Urinary bladder (tissue), 4 donors: ENCODE measurements around the gene USP30. TPM values are rescaled to one million over a fixed set of nuclear protein-coding genes. Genes with fewer than 3 reads are reported as not detected.
"Not testable (repeated sequence)": the region's sequence is repeated elsewhere in the genome, so short reads cannot be mapped to it uniquely, and the experiment has no call there.

ENCODE experiments used
- DNase-seq: peaks from one replicate; pipeline ENCODE4 v3.0.0-alpha.2; 2015; ENCODE audit errors: extremely low spot score
- H3K27ac ChIP-seq: one replicate; pipeline ENCODE4 v1.5.1; 2013; ENCODE audit warnings: low read depth, mild to moderate bottlenecking, moderate library complexity
- H3K36me3 ChIP-seq: one replicate; pipeline ENCODE4 v1.6.1; 2013; ENCODE audit warnings: mild to moderate bottlenecking, moderate library complexity; ENCODE audit not compliant: insufficient read depth
- H3K4me1 ChIP-seq: one replicate; pipeline ENCODE4 v1.6.1; 2013; ENCODE audit warnings: mild to moderate bottlenecking, moderate library complexity; ENCODE audit not compliant: insufficient read depth
- H3K4me3 ChIP-seq: one replicate; pipeline ENCODE4 v1.5.1; 2013; ENCODE audit warnings: low read depth, low read length
- WGBS: extraction: QIAGEN DNeasy Blood & Tissue Kit; methylation state at CpG from one replicate; pipeline ENCODE4 v1.1.7; 2013; 5-methylcytosine and 5-hydroxymethylcytosine counted together
- polyA plus RNA-seq: library from polyadenylated mRNA; stranded (reverse); fragments of 200-250 nt; gene quantifications from one replicate; pipeline ENCODE4 v1.2.3, GENCODE V29; 2013
- total RNA-seq: library from RNA; depleted of rRNA; stranded (reverse); fragments of >200 nt; gene quantifications from one replicate; pipeline ENCODE4 v1.2.3, GENCODE V29; 2014
- donor health status: healthy with polysubstance abuse.
- donor health status: healthy.

USP30 gene, protein sequence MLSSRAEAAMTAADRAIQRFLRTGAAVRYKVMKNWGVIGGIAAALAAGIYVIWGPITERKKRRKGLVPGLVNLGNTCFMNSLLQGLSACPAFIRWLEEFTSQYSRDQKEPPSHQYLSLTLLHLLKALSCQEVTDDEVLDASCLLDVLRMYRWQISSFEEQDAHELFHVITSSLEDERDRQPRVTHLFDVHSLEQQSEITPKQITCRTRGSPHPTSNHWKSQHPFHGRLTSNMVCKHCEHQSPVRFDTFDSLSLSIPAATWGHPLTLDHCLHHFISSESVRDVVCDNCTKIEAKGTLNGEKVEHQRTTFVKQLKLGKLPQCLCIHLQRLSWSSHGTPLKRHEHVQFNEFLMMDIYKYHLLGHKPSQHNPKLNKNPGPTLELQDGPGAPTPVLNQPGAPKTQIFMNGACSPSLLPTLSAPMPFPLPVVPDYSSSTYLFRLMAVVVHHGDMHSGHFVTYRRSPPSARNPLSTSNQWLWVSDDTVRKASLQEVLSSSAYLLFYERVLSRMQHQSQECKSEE
- total RNA-seq (13.9 TPM), polyA plus RNA-seq (11.5 TPM)

DNA sequence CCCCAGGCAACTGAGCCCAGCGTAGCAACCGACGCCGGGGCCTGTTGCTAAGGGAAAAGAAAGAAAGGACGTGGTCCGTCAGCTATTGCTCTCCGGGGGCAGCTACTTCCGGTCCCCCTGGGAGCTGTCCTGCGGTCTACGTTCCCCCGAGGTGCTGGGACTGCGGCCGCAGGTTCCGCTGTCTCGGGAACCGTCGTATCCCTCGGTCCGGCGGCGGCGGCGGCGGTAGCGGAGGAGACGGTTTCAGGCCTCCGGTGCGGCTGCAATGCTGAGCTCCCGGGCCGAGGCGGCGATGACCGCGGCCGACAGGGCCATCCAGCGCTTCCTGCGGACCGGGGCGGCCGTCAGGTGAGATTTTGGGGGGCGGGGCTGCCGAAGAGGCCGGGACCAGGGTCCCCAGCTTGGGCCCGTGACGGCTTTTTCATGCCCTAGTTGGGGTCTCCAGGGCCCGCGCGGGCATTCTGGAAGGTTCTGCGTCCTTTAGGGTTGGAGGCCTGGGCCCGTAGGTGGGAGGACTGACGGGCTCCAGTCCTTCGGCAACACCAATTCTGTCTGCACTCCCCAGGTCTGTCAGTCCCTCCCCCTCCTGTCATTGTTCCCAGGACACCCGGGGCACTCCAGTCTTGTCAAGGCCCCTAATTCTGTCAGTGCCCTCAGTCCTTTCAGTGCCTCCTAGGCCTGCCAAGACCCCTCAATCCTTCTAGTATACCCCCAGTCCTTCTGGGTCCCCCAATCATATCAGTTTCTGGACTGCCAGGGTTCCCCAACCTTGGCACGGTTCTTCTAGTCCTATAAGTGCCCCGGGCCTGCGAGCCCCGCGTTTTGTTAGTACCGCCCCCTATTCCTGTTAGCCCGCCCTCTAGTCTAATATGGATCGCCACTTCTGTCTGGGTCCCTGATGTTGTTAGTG, at the start of gene USP30:
TSS of gene USP30 (plus strand) at position 163 of the 910 bp plus-strand sequence. CDS start at position 266, 103 bp downstream.
- under 1% methylated on average over 61 of the region's 61 CpGs for WGBS
- Histone ChIP-seq H3K27ac (peak within 1 kb of the TSS; percentile 74), H3K36me3 (no peaks in the 10 kb centered on the region), H3K4me3 (peak within 1 kb of the TSS; percentile 84), H3K4me1 (no peaks in the 10 kb centered on the region)
- peak; percentile 66 for DNase-seq

DNA sequence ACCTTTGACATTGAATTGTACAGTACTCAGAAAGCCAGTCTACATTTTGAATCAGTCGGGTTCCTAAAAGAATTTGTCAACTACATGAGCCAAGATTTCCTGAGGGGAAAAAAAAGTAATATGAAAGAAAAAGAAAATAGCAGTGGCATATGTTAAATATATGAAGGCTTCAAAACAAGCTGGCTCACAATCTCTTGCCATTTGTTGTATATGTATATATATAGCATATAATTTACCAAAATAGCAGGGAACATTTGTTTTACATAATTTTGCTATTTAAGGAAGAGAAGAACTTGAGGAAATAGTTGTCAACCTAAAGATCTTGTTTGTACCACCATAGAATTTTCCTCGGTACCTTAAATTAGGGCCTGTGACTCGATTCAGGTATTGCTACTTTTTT, 48.4 kb upstream of the USP30 start:
- no peak for DNase-seq
- Histone ChIP-seq H3K27ac (no peak overlapping the region), H3K4me3 (no peak overlapping the region), H3K36me3 (no peaks in the 10 kb centered on the region), H3K4me1 (no peaks in the 10 kb centered on the region)
- WGBS: 72% methylated on average over 3 of the region's 3 CpGs

DNA sequence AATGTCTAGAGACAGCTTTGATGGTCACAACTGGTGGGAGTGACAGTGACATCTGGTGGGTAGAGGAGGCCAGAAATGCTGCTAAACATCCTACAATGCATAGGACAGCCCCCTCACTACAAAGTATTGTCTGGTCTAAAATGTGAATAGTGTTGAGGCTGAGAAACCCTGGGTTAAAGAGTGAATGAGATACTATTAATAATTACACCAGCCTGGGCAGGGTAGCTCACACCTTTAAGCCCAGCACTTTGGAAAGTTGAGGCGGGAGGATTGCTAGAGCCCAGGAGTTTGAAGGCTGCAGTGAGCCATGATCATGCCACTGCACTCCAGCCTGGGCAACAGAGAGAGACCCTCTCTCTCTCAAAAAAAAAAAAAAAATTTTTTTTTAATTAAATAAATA, 42.6 kb upstream of the USP30 start:
- H3K27ac ChIP-seq: no peak overlapping the region
- 88% methylated on average over 1 of the region's 1 CpG for WGBS
- H3K4me3 ChIP-seq: no peak overlapping the region
- H3K4me1 ChIP-seq: no peaks in the 10 kb centered on the region
- no peaks in the 10 kb centered on the region for H3K36me3 ChIP-seq
- no peak for DNase-seq

DNA sequence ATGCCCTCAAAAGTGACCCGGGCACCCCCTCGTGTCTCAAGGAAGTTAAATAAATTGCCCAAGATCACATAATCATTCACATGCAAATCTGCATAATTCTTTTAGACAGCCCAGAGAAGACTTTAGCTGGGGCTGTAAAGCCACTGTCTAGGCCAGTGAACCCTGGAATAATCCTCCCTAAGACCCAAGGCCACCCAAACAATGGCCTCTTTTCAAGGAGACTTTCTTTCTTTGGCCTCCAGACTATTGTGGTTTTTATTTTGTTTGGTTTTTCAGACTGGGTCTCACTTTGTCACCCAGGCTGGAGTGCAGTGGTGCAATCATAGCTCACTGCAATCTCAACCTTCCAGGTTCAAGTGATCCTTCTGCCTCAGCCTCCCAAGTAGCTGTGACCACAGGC, 42.1 kb upstream of the USP30 start:
- H3K27ac ChIP-seq: no peak overlapping the region
- H3K4me1 ChIP-seq: no peaks in the 10 kb centered on the region
- no peaks in the 10 kb centered on the region for H3K36me3 ChIP-seq
- H3K4me3 ChIP-seq: no peak overlapping the region
- WGBS: 74% methylated on average over 2 of the region's 2 CpGs
- no peak for DNase-seq

DNA sequence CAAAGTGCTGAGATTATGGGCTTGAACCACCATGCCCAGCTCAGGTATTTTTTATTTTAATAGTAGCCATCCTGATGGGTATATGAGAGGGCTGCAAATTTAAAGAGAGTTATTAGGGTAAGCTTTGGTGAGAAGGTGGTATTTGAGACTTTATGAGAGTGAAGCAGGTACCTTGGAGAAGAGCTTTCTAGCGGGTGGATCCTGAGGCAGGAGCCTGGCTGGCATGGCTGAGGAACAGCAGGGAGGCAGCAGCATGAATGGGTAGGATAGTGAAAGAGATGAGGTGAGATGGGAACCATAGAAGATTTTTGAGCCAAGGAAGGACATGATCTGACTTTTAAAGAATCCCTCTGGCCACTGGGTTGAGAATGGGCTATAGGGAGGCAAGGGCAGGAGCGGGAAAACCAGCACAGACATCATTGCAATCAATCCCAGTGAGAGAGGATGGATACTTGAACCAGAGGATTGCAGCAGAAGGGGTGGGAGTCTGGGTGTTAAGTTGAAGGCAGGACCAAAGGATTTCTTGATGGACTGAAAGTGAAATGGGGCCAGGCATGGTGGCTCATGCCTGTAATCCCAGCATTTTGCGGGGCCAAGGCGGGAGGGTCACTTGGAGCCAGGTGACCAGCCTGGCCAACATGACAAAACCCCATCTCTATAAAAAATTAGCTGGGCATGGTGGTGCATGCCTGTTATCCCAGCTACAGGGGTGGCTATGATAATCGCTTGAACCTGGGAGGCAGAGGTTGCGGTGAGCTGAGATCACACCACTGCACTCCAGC, 37.2 kb upstream of the USP30 start:
- no peaks in the 10 kb centered on the region for H3K36me3 ChIP-seq
- 87% methylated on average over 6 of the region's 6 CpGs for WGBS
- no peak overlapping the region for H3K27ac ChIP-seq
- no peak for DNase-seq
- H3K4me3 ChIP-seq: no peak overlapping the region
- no peaks in the 10 kb centered on the region for H3K4me1 ChIP-seq

DNA sequence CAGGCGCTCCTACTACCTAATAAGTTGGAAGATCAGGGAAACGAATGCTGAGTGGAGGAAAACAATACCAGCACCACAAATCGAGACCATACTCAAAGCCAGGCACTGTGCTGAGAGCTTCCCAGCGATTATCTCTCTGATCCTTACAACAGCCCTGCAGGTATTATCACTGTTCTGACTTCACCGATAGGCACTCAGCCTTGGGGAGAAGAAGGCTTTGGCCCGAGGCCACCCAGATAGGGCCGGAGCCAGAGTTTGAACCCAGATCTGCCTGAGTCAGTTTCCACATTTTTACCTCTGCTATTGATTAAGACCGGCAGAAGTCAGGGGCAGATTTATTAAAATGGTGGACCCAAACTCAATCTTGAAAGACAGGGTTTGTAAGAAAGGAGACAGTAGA, 36.4 kb upstream of the USP30 start:
- DNase-seq: no peak
- no peaks in the 10 kb centered on the region for H3K4me1 ChIP-seq
- H3K4me3 ChIP-seq: no peak overlapping the region
- 74% methylated on average over 8 of the region's 8 CpGs for WGBS
- H3K36me3 ChIP-seq: no peaks in the 10 kb centered on the region
- no peak overlapping the region for H3K27ac ChIP-seq

DNA sequence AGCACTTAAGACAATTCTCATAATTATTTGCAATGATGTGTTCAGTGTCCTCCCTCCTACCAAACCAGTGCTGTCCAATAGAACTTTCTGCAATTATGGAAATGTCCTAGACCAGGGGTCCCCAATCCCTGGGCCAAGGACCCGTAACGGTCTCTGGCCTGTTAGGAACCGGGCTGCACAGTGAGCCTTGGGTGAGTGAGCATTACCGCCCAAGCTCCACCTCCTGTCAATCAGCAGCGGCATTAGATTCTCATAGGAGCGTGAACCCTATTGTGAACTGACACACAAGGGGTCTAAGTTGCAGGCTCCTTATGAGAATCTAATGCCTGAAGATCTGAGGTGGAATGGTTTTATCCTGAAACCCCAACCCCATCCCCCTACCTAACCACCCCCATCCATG, 35.4 kb upstream of the USP30 start:
- H3K4me3 ChIP-seq: no peak overlapping the region
- no peak overlapping the region for H3K27ac ChIP-seq
- no peaks in the 10 kb centered on the region for H3K36me3 ChIP-seq
- H3K4me1 ChIP-seq: no peaks in the 10 kb centered on the region
- WGBS: 87% methylated on average over 6 of the region's 6 CpGs
- DNase-seq: no peak

DNA sequence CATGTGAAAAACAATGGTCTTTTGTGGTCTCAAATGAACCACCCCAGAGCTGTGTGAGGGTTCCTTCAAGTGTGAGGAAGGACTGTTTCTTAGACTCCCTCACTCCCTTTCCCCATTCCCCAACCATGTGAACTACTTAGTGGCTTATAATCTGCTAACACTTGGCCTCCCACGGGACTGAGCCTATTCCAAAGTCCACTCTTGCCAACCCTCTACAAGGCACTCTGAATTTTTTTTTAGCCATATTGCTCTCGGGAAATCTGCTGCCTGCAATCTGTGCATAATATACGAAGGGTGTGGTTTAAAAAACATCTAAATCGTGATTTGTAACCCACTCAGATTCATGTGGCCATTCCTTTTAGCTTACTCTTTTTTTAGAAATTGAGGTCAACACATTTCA, 34.1 kb upstream of the USP30 start:
- WGBS: 71% methylated on average over 4 of the region's 4 CpGs
- H3K27ac ChIP-seq: no peak overlapping the region
- DNase-seq: no peak
- no peaks in the 10 kb centered on the region for H3K36me3 ChIP-seq
- H3K4me3 ChIP-seq: no peak overlapping the region
- no peaks in the 10 kb centered on the region for H3K4me1 ChIP-seq

DNA sequence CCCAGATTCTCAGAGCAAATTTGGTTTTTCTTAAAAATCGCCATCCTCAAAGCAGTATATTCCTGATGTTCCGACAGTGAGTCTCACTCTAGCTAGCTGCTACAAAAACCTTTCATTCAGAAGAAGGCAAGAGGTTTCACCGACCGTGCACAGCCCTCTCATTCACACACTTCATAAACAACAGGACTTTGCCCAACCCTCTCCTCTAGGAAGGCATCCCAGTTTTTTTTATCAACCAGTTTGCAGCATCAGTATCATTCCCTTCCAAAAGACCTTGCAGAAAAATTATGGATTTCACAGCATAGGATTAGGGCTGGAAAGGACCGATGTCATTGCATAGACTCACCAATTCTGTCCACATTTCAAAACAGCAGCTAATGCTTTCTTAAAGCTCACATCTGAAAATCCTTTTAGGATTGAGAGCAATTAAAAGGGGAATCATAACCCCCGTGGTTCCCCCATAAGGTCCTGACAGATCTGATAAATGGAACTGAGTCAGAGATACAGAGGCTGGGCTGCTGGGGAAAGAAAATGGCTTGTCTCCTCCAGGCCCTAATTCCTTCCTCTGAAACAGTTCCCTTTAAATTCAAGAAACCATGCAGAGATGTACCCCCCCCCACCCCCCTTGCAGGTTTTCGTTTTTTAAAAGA, 32.1 kb upstream of the USP30 start:
- no peaks in the 10 kb centered on the region for H3K36me3 ChIP-seq

DNA sequence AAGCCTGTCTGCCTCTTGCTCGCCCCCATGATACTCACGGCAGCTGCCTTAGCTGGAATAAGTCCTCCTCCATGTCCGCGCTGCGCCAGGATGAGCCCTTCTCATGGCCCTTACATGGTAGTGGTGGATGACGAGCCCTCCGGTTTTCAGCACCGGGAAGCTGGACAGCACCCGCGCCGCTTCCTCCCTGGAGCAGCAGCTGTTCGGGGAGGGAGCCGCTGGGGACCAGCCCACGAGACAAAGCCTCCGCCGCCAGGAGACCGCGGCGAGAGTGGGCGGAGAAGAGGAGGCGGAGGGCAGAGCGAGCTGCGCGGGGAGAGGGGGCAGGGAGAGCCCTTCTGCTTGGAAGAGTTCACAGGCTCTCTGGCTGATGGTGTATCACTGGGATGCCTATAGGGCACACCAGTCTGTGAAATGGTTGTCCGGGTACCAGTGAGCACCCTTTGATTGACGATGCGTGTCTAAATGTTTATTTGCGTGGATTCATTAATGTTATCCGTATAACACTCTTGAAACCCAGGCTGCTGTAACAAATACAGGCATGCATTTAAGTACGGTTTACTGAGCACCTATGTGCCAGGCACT, 31.5 kb upstream of the USP30 start, which contains the start of gene SVOP:
TSS of gene SVOP (minus strand) at position 273 of the 585 bp plus-strand sequence. CDS start at position 73, 200 bp downstream.
- Histone ChIP-seq H3K4me1 (no peaks in the 10 kb centered on the region), H3K27ac (no peak within 1 kb of the TSS), H3K4me3 (no peak within 1 kb of the TSS), H3K36me3 (no peaks in the 10 kb centered on the region)
- peak; percentile 33 for DNase-seq
- WGBS: 4% methylated on average over 30 of the region's 30 CpGs

More for the DNA sequence above, 32.1 kb upstream of the USP30 start:
- Histone ChIP-seq H3K27ac (no peak overlapping the region), H3K4me3 (no peak overlapping the region), H3K4me1 (no peaks in the 10 kb centered on the region)
- no peak for DNase-seq
- WGBS: 58% methylated on average over 7 of the region's 7 CpGs

DNA sequence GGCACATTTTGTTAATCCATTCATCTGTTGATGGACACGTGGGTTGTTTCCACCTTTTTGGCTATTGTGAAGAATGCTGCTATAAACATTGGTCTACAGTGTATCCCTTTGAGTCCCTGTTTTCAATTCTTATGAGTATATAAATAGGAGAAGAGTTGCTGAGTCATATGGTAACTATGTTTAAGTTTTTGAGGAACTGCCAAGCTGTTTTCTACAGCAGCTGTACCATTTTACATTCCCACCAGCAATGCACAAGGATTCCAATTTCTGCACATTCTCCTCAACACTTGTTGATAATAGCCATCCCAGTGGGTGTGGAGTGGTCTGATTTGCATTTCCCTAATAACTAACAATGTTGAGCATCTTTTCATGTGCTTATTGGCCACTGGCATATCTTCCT, 24.6 kb upstream of the USP30 start:
- no peaks in the 10 kb centered on the region for H3K4me1 ChIP-seq
- DNase-seq: no peak
- no peaks in the 10 kb centered on the region for H3K36me3 ChIP-seq
- H3K27ac ChIP-seq: no peak overlapping the region
- no peak overlapping the region for H3K4me3 ChIP-seq
- WGBS: 16% methylated on average over 1 of the region's 1 CpG

DNA sequence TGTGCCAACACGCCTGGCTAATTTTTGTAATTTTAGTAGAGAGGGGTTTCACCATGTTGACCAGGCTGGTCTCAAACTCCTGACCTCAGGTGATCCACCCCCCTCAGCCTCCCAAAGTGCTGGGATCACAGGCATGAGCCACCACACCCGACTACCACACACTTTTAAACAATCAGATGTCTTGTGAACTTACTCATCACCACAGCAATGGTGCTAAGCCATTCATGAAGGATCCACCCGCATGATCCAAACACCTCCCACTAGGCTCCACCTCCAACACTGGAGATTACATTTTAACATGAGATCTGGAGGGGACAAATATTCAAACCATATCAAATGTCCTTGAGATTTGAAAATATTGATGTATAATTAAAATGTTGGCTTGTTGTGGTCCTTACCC, 23.8 kb upstream of the USP30 start:
- not testable (repeated sequence) for H3K4me3 ChIP-seq, DNase-seq, H3K36me3 ChIP-seq, H3K4me1 ChIP-seq, H3K27ac ChIP-seq
- 50% methylated on average over 3 of the region's 3 CpGs for WGBS
